Left renal pelvis (tissue), 4 donors: Measurements from ENCODE around the gene ANO4. TPM values are rescaled to one million over a fixed set of nuclear protein-coding genes. Genes with fewer than 3 reads are reported as not detected.
A peak's percentile ranks its signal among the peaks of the same experiment; 100 is the strongest.

ENCODE experiments used
- DNase-seq, 4 donors: peaks; one replicate each; pipeline ENCODE4 v3.0.0-alpha.2; 2013; ENCODE audit warnings: low read depth in 4 of 4, low spot score in 3 of 4
- polyA plus RNA-seq, 4 donors: library from polyadenylated mRNA; unstranded; fragments of 120-200 nt; gene quantifications; one replicate each; pipeline ENCODE4 v1.2.1, GENCODE V29; 2013; ENCODE audit not compliant: insufficient read length in 4 of 4

The ANO4 gene
- polyA plus RNA-seq, 4 donors = 1.3 to 7.0 (median 1.4) TPM

DNA sequence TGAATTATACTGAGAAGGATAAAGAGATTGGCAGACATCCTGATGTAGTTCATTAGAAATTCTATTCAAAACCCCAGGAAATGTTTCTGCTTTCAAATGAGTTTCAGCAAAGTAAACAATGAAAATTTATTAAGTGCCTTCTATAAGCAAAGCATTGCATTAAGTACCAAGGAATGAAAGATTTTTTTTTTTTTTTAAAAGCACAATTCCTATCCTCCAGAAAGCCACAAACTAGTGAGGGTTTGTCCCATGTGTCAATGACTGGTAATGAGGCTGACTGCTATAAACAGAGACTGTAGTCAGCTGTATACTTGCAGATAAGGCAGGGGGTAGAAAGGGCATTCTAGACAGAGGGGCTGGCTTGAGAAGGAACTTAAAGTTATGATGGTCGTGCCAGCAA, 6.7 kb downstream of the ANO4 start:
- no peak for DNase-seq

GRCh38 chr12:100808777-100809176, 14.2 kb downstream of the ANO4 start:
- DNase-seq = no peak

- no peak for DNase-seq
Observed at GRCh38 chr12:100820314-100820713, 25.7 kb downstream of the ANO4 start.

DNA sequence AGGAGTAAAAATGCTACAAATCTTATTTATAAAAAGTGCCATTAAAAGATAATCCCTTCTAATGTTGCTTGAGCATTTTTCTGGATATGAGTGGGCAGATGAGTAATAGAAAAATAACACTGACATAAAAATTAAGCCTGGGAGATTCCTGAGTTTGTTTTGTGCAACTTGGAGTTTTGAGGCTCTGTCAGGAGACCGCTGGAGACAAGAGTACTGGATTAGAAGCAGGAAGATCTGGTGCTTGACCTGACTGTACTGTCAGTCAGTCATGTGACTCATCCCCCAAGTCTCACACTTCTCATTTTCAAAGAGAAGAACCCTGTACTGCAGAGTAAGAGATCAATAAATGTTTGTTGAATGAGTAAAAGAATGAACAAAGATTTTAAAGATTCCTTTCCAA, 29.4 kb downstream of the ANO4 start:
- no peak for DNase-seq

DNA sequence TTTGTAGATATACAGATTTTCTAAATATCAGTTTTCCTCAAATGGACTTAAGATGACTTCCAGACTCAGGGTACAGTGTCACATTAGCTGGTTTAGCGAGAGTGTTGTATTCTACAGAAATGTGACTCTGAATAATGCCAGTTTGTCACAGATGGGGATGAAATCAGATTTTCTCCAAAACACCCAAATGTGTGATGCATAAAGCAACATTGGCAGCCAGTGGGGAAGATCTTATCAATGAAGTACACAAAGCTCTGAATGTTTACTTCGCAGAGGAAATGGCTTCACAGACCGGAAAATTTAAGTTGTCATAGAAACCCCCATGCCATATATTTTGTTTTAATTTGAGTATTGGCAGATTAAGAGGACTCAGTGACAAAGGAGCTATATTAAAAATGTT, 29.9 kb downstream of the ANO4 start:
- no peak for DNase-seq

GRCh38 chr12:100826323-100826722, 31.7 kb downstream of the ANO4 start:
- peak; percentile 7 to 49 (median 34) for DNase-seq

DNA sequence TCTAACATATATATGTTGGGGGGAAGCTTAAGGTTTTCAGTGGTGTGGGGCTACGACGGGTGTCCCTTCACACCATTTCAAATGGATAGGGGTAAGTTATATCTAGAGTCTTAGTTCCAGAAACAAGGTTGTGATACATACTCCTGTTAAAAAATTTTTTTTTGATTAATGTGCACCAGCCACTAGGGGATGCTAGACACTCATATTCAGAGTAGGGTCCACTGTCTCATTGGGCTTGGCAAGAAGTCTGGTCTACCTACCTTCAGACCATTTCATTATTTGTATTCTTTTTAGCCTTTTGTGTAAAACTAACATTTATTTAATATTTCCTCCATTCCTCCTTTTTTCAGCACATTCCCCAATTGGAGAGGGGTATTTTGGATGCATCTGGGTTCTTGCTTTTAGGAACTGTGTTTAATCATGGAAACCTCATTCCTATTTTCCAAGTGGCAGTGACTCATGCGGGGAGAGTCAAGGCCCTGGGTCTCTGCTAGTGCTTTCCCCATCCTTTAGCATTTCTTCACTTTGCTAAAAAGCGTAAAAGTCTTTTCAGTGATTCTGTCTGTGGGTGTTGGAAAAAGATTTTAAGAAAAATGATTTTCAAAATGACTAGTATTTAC, 33.4 kb downstream of the ANO4 start:
- no peak for DNase-seq

DNA sequence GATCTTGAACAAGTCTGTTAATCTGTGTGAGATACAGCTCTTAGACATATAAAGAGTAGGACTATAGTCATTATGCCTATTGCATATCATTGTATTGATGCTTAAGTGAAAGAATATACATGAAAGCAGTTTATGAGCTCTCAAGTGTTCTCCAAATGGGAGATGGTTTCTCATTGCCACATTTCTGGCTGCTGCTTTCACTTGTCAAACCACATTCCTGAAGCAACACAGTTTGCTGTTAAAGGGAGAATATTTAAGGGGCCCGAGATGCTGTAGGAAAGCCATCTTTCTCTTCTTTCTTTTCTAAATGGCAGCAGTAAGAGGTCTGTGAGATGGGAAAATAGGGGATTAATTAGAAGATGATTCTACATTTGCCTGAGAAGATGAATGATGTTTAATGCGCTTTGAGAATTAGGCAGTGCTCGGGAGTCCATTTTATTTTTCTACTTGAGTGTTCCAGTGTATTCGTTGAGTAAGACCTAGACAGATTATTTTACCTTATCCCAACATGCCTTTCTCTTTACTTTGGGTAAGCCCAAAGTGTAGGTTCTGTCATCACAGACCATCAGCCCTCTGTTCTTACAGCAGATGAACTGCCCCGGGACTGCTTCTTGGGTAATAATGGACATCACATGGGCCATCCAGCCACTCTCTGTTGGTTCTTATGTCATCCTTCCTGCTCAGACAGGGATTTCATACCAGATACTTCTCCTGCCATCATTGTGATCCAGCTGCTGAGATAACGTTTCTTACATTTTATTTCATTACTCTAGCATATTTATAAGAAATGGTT, 35.6 kb downstream of the ANO4 start:
- no peak for DNase-seq

DNA sequence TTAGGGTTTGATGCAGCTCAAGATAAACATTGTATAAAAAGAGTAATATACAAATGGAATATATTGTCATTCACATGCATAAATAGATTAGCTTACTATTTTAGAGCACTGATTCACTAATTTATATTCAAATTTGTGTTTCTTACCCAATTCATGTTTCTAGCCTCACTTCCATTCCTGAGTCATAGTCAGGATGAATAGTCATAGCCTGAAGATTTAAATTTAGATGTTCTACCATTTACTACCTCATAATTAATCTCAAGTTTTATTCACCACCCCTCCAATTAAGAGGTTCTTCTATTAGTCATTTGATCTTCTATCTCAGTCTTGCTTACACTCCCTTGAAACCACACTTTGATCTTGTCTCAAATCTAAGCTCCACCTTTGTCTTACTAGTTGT, 38.7 kb downstream of the ANO4 start:
- DNase-seq = no peak

GRCh38 chr12:100840748-100841147, 46.2 kb downstream of the ANO4 start:
- no peak for DNase-seq

DNA sequence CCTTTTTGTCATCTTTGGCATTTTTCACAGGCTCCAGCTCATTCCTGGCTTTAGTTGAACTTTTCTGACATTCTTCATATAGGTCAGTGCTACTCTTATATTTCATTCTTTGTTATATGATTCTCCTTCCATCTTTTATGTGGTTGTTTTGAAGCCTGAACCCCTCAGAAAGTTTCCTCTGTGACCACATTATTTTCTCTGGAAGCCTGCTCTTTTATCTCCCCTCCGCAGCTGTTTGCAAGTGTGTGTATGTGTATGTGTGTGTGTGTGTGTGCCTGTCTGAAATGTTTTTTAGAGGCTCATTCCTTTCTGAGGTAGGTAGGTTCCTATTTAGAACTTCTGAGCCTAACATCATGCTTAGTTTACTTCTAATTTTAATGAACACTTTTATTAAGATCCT, 47.6 kb downstream of the ANO4 start:
- no peak for DNase-seq

- DNase-seq = no peak
Observed at GRCh38 chr12:100843061-100843460, 48.5 kb downstream of the ANO4 start.

GRCh38 chr12:100845095-100845494, 50.5 kb downstream of the ANO4 start:
- DNase-seq = no peak

DNA sequence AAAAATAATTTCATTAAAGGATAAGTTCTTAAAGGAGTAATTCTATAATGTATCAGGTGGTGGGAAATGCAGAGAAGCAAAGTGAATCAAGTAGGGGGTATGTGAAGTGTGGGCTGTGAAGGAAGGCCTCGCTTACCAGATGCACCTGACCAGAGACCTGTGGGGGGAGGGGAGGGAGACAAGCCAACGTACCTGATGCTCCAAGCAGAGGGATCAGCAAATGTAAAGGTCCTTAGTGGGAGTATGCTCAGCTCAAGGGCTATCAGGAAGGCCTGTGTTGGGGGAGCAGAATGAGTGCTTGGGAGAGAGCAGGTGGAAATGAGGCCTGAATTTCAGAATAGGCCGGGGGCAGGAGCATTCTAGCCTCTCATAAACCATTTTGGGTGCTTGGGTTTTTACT, 57.1 kb downstream of the ANO4 start:
- DNase-seq = no peak

- no peak for DNase-seq
Observed at GRCh38 chr12:100857418-100857817, 62.8 kb downstream of the ANO4 start.

DNA sequence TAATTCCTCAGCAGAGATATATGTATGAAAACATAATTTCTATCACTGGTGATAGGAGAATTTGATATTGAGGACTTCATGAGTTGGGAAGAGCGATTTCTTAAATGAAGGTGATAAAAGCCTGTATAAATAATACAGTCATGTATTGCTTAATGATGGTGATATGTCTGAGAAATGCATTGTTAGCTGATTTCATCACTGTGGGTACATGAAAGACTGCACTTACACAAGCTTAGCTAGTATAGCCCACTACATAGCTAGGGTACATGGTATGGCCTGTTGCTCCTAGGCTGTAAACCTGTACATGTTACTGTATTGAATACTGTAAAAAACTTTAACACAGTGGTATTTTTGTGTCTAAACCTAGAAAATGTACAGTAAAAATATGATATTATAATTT, 63.4 kb downstream of the ANO4 start:
- no peak for DNase-seq

DNA sequence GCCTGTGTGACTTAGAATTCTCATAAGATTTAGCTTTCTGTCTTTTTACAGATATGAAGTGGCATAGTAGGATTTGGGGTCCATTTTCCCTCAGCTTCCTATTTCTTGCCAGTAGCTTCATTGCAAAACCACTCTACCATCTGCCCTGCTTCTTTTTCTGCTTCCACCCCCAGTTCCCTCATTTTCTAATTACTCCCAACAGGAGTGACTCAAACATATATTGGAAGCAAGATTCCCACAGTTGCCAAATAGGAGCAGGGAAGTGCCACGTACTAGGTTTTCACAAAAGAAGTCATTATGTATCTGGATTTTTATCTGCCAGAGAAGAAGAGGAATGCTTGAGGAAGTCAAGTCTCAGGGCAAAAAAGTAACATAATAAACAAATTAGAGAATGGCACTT, 64.1 kb downstream of the ANO4 start:
- no peak for DNase-seq

DNA sequence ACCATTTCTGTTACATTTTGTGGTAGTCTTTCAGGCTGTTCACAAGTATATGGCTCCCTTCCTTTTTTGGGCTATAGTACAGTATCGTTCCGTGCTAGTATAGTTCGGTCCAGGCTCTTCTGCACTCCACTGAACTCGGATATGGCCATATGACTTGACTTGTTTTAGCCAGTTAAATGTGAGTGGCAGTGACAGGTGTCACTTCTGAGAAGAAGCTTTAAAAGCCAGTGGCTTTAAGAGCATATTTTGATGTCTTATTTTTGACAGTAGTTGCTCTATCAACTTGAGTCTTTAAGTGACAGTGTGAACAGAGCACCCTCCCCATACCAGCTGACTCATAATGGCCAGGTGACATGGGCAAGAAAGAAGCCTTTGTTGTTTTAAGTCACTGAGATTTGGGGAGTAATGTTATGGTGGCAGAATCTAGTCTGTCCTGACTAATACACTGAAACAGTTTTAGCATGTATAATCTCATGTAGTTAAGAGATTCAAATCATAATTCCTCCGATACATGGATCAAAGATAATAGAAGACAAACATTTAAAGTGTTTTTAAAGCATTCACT, 64.6 kb downstream of the ANO4 start:
- DNase-seq = no peak

DNA sequence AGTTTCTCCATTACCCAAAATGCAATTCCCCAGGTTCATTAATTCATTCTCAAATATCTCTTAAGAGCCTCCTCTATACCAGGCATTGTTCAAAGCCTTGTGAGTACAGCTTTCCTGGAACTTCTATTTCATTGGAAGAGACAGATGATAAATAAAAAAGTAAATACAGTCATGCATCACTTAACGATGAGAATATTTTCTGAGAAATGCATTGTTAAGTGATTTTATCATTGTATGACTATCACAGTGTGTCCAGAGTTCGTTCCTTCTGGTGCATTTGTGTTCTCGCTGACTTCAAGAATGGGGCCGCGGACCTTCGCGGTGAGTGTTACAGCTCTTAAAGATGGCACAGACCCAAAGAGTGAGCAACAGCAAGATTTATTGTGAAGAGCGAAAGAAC, 66.0 kb downstream of the ANO4 start:
- DNase-seq = no peak

- no peak for DNase-seq
Observed at GRCh38 chr12:100862676-100863075, 68.1 kb downstream of the ANO4 start.

GRCh38 chr12:100864366-100864765, 69.8 kb downstream of the ANO4 start:
- no peak for DNase-seq
